Neural crest cell (in vitro differentiated cells): Measurements from ENCODE around the gene CCL1. TPM values are rescaled to one million over a fixed set of nuclear protein-coding genes. Genes with fewer than 3 reads are reported as not detected.

Source experiments
- DNase-seq: peaks from one replicate; pipeline ENCODE4 v3.0.0; 2021; ENCODE audit warnings: low read depth, mixed read lengths, low spot score
- H3K27ac Mint-ChIP-seq: one replicate; pipeline ENCODE4 v1.8.0; 2021; ENCODE audit warnings: mild to moderate bottlenecking, mixed read lengths; ENCODE audit not compliant: unreplicated experiment
- H3K27me3 Mint-ChIP-seq: 2 replicates; pipeline ENCODE4 v1.8.0; 2021; ENCODE audit warnings: low read depth, mild to moderate bottlenecking, mixed read lengths
- H3K36me3 Mint-ChIP-seq: 2 replicates; pipeline ENCODE4 v1.8.0; 2021; ENCODE audit warnings: low read depth, mild to moderate bottlenecking, mixed read lengths
- H3K4me1 Mint-ChIP-seq: 2 replicates; pipeline ENCODE4 v1.8.0; 2021; ENCODE audit warnings: mixed read lengths
- H3K4me3 Mint-ChIP-seq: one replicate; pipeline ENCODE4 v1.8.0; 2021; ENCODE audit warnings: mild to moderate bottlenecking, mixed read lengths
- H3K9me3 Mint-ChIP-seq: 2 replicates; pipeline ENCODE4 v1.8.0; 2021; ENCODE audit warnings: mixed read lengths
- total RNA-seq: library from RNA; stranded (reverse); gene quantifications from 2 replicates; pipeline ENCODE4 v1.2.1, GENCODE V29; 2021
- TF ChIP-seq, protein P1 (sequence below): fragments of 200-600 bp; sonication (generic); conservative IDR thresholded peaks from 2 replicates; pipeline ENCODE4 v1.5.0; 2021; ENCODE audit warnings: antibody characterized with exemption, mild to moderate bottlenecking

The CCL1 gene
- total RNA-seq, 1 donor from 2014 or later, result not detected

DNA sequence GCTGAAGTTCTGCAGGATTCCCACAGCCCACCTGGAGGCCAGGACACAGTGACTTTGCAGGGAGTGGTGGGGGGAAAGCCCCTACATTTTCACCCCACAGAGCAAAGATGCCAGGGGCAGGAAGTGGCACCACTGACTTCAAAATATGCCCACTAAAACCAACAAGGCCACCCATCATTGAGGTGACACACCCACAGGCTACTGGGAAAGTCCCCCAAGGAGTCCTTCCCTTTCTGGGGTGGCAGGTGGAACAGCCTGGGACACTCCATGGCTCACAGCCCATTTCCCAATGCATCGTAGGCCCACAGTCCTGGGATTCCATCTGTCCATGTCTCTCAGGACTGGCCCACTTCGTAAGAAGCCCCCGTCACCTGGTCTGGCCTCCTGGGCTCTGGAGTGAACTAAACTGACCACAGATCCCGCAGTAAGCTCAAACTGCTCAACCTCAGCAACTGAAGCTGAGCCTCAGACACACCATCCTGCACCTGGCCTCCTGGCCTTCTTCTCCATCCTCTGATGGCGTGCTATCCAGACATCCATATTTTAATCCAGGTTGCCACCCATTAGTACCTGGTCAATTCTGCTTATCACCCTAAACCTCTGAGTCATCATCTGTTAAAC lies 7.5 kb upstream of the CCL1 start:
- no peak for DNase-seq
- TF ChIP-seq, protein P1, sequence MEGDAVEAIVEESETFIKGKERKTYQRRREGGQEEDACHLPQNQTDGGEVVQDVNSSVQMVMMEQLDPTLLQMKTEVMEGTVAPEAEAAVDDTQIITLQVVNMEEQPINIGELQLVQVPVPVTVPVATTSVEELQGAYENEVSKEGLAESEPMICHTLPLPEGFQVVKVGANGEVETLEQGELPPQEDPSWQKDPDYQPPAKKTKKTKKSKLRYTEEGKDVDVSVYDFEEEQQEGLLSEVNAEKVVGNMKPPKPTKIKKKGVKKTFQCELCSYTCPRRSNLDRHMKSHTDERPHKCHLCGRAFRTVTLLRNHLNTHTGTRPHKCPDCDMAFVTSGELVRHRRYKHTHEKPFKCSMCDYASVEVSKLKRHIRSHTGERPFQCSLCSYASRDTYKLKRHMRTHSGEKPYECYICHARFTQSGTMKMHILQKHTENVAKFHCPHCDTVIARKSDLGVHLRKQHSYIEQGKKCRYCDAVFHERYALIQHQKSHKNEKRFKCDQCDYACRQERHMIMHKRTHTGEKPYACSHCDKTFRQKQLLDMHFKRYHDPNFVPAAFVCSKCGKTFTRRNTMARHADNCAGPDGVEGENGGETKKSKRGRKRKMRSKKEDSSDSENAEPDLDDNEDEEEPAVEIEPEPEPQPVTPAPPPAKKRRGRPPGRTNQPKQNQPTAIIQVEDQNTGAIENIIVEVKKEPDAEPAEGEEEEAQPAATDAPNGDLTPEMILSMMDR, result no peak
- H3K36me3 Mint-ChIP-seq, result no peaks in the 10 kb centered on the region
- no peaks in the 10 kb centered on the region for H3K9me3 Mint-ChIP-seq
- H3K27ac Mint-ChIP-seq, result no peak overlapping the region
- no peak overlapping the region for H3K4me3 Mint-ChIP-seq
- no peaks in the 10 kb centered on the region for H3K4me1 Mint-ChIP-seq
- H3K27me3 Mint-ChIP-seq, result peaks cover 17% of the 10 kb centered on the region

DNA sequence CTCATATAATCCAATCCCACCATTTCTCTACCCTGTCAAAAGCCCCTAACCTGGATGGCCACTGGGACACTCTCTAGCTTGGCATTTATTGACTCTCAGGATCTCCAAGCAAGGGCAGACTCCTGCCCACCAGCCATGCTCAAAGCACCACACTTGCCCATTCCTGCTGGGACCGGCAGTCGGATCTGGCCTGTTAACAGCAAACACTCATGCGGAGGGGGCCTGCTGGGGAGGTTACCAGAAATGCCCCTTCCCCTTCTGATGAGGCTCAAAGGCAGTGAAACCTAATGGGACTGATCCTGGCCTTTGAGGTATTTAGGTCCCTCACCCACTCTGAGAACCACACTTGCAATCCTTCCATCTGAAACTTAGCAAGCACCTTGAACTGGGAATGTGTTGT lies 6.5 kb upstream of the CCL1 start:
- Mint-ChIP-seq H3K4me1 (no peaks in the 10 kb centered on the region), H3K27ac (no peak overlapping the region), H3K36me3 (no peaks in the 10 kb centered on the region), H3K9me3 (no peaks in the 10 kb centered on the region), H3K27me3 (peaks cover 25% of the 10 kb centered on the region), H3K4me3 (no peak overlapping the region)
- no peak for DNase-seq
- TF ChIP-seq, protein P1, result no peak

DNA sequence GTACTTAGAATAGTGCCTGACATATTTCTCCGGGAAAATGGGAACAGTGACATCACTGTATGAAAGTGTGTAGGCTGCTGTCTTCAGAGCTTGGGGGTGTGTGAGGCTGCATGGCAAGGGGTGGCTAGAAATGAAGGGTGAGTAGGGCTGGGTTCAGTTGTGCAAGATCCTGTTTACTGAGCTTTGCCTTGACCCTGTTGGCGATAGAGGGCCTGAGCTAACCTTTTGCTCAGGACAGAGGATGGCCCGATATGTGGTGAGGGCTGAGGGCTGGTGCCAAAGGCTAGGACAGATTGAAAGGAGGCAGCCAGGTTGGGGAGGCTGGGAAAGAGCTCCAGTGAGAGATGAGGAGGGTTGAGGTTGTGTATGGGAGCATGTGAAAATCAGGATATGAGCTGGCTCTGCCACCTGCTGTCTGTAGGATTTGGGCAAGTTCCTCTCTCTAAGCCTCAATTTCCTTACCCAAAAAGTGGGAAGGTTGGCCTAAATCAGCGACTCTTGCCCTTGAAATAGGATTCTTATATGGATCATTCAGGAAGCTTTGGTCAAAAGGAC lies 6.0 kb upstream of the CCL1 start:
- Mint-ChIP-seq H3K27me3 (peaks cover 25% of the 10 kb centered on the region), H3K9me3 (no peaks in the 10 kb centered on the region), H3K4me1 (no peaks in the 10 kb centered on the region), H3K4me3 (no peak overlapping the region), H3K36me3 (no peaks in the 10 kb centered on the region), H3K27ac (no peak overlapping the region)
- TF ChIP-seq, protein P1, result no peak
- no peak for DNase-seq

DNA sequence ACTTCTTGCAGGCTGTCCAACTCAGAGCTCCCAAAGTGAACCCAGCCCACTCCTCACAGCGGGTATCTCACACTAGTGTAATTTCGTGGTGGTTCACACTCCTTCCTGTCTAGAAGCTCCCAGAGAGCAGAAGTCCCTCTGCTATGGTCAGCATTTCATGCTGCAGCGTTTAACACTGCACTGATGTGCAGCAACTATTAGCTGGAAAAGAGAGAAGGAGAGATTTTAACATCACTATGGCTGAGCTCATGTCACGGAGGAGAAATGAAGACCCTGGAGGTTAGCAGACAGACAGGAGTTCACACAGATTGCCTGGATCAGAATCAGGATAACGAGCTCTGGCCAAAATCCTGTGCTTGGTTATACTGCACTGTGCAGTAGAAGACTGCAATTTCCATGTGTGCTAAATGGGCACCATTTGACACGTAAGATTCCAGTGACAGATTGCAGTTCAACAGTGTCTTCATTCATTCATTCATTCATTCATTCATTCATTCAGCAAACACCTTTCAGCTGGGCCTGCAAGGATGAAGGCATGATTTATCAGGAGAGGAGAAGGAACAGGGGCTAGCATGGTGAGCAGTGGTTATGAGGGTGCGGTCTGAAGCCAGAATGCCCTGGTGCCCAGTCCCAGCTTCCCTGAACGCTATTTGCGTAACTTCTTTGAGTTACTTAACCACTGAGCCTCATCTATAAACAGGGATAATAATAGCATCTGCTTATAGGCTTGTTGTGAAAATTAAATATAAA lies 5.3 kb upstream of the CCL1 start:
- Mint-ChIP-seq H3K4me3 (no peak overlapping the region), H3K27ac (no peak overlapping the region), H3K36me3 (no peaks in the 10 kb centered on the region), H3K9me3 (no peaks in the 10 kb centered on the region), H3K4me1 (no peaks in the 10 kb centered on the region), H3K27me3 (peaks cover 29% of the 10 kb centered on the region)
- no peak for DNase-seq
- TF ChIP-seq, protein P1, result no peak

DNA sequence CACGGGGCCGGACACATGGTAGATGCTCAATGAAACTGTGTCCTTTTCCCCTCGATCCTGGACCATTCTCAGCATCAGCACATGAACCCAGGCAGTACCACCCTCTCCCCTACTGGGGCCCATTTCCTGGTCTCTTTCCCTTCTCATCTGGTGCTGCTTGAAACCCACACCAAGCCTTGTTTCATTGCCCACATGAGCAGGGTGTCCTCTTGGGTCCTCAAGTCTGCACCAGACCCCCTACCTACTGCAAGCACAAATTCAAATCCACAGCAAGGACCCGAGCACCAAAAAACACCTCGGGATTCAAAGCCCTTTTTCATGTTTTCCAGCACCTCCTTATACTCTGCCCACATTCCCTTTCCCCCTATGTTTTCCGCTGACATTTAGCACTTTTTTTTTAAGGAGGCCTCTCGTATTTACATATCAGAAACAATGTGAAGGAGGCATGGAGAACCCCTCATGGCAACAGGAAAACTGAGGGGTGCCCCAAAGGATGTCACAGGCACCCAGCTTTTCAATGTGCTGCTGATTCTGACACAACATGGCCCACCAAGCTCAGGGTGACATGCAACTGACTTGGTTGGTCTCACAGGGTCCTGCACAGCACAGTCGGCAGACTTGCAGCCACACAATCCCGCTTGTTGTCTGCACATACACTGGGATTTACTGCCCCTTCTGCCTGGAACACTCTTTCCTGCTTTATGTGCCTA lies 4.6 kb upstream of the CCL1 start:
- Mint-ChIP-seq H3K9me3 (no peaks in the 10 kb centered on the region), H3K27ac (no peak overlapping the region), H3K36me3 (no peaks in the 10 kb centered on the region), H3K4me1 (no peaks in the 10 kb centered on the region), H3K27me3 (peaks cover 33% of the 10 kb centered on the region), H3K4me3 (no peak overlapping the region)
- DNase-seq, result no peak
- TF ChIP-seq, protein P1, result no peak
